GM21528 (cell line): ENCODE data around the gene MYO6.
"Not testable (repeated sequence)": the region's sequence is repeated elsewhere in the genome, so short reads cannot be mapped to it uniquely, and the experiment has no call there.

Experiments
- ATAC-seq: cut with Tn5 transposase; IDR thresholded peaks from one replicate; pipeline ENCODE4 v1.9.1; 2021; ENCODE audit warnings: mild to moderate bottlenecking, moderate library complexity; ENCODE audit not compliant: unreplicated experiment, low FRiP score

MYO6 gene

DNA sequence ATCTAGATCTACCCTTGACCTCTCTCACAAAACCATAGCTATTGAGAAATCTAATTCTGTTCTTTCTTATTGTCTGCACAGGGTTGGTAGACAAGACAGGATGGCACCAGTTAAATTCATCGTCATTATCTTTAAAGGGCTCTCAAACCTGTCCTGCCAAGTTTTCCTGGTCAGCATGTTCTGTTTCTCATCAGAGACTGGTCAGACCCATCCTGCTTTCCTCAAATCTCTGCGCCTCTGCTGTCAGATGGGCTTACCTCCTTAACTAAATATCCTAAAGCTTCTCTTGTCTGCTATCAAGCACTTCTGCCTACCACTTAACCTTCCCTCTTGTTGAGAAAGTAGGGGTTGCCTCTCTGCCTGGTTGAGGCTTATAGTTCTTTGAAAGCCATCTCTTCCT is 125.2 kb downstream of the MYO6 start:
- no peak for ATAC-seq

DNA sequence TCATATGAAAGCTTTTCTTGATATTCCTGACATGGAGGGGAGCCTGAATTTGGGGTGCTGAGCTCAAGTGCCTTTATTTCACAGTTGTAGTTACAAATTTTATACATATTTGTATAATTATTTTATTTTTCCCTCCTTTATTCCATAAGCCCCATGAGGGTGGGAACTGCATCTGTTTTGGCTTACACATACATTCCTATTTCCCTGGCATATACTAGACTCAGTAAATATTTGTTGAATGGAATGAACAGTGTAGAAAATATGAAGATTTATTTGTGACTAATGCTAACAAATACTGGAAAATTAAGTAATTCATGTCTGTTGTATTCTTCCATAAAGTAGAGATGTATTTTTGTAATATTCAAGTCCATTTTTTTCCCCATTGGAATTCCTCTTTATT is 127.1 kb downstream of the MYO6 start:
- ATAC-seq = no peak

DNA sequence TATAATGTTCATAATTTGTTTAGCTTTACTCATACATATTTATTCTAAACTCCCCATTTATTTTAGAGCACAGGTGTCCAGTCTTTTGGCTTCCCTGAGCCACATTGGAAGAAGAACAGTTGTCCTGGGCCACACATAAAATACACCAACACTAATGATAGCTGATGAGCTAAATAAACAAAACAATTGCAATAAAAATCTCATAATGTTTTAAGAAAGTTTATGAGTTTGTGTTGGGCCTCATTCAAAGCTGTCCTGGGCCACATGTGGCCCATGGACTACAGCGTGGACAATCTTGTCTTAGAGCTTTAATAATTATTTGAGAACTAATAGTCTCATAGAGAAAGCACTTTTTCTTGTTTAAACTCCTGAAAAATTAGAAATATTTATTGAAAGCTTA is 131.3 kb downstream of the MYO6 start:
- ATAC-seq = no peak

- ATAC-seq = no peak
These were observed 133.7 kb downstream of the MYO6 start for GRCh38 chr6:75882734-75883133.

- no peak for ATAC-seq
These were observed 135.8 kb downstream of the MYO6 start for GRCh38 chr6:75884822-75885221.

DNA sequence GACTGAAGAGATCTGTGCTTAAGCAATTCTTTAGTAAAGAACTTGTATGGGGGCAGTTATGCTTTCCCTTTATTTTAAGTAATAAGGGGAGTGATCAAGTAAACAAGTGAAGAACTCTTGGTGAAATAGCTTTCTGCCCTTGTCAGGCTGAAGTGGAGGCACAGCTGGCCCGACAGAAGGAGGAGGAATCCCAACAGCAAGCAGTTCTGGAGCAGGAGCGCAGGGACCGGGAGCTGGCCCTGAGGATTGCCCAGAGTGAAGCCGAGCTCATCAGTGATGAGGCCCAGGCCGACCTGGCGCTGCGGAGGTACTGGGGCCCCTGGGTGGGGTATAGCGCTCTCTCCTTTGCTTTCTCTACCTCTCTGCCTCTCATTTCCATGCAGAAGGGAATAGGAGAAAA is 143.3 kb downstream of the MYO6 start:
- no peak for ATAC-seq

- ATAC-seq = peak; percentile 72
These were observed 144.2 kb downstream of the MYO6 start for GRCh38 chr6:75893058-75893775.

GRCh38 chr6:75893776-75894152 is 144.7 kb downstream of the MYO6 start:
- no peak for ATAC-seq

DNA sequence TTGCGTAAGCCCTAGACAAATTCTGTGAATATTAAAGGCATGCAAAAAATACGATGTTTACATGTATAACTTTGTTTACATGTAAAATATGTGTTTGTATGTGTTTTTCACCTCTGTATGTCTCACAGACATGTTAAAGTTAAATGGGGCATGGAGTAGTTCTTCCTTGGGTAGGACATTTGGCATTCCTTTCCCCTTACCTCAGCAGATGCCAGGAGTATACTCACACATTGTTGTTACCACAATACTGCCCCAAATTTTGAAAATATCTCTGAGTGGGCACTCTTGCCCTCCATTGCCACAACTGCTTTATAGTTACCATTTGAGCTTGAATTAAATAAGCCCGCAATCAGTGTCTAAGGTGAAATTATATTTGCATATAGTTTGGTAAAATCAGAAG is 147.5 kb downstream of the MYO6 start:
- no peak for ATAC-seq

GRCh38 chr6:75900216-75900615 is 151.2 kb downstream of the MYO6 start:
- not testable (repeated sequence) for ATAC-seq

- not testable (repeated sequence) for ATAC-seq
These were observed 156.1 kb downstream of the MYO6 start for GRCh38 chr6:75905129-75905528.

DNA sequence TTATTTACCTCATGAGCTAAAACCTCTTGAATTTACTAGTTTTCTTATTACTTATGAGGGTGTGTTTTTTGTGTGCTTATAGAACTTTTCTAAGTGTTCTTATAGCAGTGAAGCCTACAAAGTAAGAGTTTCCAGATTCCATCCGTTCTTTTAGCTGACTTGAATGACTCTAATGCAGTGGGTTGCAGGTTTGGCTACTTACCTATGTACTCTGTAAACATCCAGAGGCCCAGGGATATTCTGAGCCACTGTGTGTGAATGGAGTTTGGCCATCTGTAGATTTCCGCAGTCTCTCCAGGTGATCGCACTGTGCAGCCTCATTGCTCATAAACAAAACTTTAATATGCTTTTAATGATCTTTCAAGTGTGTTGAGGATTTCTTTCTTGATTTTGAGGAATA is 157.8 kb downstream of the MYO6 start:
- ATAC-seq = no peak

DNA sequence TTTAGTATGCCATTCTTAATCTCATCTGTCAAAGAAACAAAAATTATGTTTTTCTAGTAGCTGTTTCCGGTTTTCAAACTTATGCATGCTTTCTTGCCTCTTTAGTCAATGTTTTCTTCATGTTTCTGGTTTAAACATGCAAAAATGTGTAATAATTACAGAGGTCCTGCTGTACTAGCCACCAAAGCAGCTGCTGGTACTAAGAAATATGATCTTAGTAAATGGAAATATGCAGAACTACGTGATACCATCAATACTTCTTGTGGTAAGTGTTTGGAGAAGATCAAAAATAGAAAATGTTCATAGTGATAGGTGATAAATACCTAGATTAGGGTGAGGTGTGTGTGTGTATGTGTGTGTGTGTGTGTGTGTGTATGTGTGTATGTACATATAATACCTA is 158.4 kb downstream of the MYO6 start:
- no peak for ATAC-seq

DNA sequence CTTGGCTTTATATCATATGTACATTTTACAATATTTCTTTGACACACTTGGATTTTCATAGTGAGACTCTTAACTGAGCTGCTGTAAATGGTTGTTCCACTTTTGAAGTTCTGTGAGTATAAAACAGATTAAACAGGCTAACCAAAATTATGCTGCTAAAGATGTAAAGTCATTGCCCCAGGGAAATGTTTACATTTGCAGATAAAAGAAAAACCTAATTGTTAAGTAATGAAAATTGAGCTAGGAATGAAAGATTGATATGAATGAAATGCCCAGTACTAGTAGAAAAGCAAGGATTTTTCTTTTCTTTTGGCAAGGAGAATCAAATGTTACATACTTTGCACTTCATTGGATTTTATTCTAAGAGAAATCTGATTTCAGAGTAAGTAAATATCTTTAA is 164.0 kb downstream of the MYO6 start:
- ATAC-seq = no peak

DNA sequence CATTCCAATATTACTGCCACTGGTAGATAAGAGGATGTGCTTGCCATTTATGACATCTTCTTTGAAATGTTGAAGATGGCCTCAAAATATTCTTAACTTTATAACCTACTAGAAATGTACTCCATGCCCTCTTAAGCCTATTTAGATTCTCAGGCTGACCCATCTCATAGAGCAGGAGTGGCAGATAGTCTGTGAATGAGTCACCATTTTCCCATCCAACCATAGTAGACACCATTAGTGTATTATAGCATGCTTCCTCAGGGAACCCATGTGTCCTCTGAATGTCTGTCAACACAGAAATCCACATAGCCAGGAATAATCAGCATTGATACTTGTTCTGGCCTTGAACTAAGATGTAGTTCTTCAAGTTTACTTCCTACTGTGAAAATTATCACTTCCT is 173.2 kb downstream of the MYO6 start:
- no peak for ATAC-seq

DNA sequence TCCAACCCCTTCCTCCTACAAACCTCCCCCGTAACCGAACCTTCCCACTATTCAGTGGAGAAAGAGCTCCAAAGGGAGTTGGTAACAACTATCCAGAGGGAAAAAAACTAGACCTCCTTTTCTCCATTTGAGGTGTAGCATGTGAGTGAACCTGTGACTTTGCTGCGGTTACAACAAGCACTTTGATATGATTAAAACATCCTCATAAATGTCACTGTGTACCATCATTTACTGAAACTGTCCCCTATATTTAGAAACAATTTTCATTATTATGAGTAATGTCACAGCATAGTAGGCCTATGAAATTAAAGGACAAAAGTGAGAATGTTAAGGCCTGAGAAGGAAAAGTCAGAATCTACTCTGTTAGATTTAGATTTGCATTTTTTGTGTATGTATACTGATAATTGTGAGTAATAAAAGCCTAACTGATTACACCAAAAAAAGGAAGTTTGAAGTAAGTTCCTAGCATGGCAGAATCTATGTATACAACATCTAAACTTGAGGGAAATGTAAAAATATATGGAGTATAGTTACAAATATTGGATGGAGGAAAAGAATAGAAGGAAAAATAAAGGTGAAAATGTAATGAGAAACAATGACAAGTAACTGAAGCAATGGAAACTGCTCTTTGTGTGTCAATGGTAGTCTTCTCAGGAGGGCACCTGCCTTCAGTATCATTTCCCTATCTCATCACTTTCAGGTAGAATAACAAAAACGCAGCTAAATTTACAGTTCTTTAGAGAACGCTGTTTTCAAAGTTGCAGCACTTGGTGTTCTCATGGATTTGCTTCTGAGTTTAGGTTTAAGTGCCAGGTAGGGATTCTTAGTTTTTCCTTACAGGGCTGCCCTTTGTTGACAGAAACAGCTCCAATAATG is 177.5 kb downstream of the MYO6 start:
- no peak for ATAC-seq

DNA sequence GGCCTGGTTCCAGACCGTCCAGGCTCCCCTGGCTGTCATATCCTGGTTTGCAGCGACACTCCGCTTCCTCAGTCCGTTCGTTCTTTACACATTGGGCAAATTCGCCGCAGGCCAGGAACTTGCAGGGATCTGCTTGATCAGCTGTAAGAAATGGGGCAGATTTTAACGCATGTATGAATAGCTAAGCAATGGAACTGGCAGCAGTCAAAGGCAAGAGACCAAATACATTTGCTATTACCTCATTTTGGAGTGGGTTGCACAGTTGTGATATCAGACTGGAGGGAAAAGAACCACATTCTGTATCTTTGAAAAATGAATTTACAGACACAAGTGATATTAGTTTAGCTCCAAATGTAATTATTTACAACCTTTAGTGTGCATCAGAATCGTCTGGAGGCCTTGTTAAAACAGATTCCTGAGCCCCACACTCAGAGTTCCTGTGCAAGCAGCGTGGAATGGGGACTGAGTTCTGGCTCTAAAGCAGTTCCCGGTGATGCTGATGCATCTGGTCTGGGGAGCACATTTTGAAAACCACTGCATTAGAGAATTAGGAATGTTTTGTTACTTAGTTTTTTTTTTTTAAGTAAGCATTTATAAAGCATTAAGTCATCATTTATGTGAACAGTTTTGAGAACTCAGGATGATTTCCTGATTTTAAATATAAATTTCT is 182.1 kb downstream of the MYO6 start:
- no peak for ATAC-seq

DNA sequence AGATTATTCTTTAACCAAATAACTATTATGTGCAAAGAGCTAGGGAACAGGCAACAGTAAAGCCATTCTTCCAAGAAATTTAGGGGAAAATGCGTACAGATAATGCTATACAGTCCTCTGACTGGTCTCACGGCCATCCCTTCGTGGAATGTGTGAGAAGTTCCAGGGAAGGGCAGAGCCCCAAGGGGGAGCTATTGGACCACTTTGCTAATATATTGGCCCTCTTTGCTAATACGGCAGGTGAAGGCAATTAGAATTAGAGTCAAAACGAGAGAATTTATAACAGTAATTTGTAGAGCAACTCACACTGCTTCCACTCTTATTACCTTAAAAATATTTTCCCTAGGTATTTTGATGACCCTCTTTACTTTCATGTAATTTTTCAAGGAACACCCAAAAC is 183.0 kb downstream of the MYO6 start:
- ATAC-seq = no peak

GRCh38 chr6:75933387-75933975 is 184.4 kb downstream of the MYO6 start:
- no peak for ATAC-seq

DNA sequence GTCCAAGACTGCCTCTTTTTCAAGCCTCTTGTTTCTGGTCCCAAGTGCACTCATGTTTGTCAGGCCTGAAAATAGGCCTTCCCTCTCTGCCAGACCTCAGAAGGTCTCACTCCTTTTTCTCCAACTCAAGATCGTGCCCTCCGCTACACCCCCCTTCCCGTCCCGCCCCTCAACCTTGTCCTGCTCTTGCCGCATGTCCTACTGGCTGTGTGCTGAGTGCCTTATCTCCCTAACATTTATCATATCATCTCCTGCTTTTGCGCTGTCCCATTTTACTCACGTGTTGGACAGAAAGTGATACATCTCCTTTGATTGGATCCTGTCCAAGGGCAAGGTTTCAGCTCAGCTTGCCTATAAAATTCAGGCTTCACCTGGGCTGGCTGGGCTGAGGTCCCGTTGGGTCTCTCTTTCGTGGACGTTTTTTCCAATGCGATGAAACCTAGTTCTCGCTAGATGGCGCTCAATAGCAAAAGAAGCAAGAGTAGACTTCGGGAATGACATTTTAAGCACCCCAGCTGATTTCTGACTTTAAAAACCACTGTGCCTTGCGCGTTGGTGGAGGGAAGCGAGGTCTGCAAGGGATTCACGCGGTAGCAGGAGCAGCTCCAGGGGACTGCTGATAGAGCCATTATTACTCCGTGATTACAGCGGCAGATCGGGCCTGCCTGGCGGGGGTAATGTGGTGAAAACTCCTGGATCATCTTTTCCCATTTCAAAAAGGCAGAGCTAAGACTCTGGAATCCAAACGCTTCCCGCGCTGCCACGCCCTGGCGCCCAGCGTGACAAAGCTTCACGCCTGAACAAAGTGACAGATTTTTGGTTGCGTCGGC is 185.8 kb downstream of the MYO6 start:
- peak; percentile 84 for ATAC-seq
